ENCODE measurements around the gene ISLR. TPM values are rescaled to one million over a fixed set of nuclear protein-coding genes. Genes with fewer than 3 reads are reported as not detected.
"Not testable (repeated sequence)": the region's sequence is repeated elsewhere in the genome, so short reads cannot be mapped to it uniquely, and the experiment has no call there.

The ISLR gene
- total RNA-seq, 1 experiment from 2014 or later: not detected

- no peak for DNase-seq (ENCODE audit: low spot score)
These were observed 36.5 kb upstream of the ISLR start for GRCh38 chr15:74136814-74137536.

- no peak for DNase-seq (ENCODE audit: low spot score)
These were observed 36.0 kb upstream of the ISLR start for GRCh38 chr15:74137537-74137894.

- no peak for DNase-seq (ENCODE audit: low spot score)
These were observed 34.9 kb upstream of the ISLR start for GRCh38 chr15:74138642-74139041.

- no peak for DNase-seq (ENCODE audit: low spot score)
These were observed 31.9 kb upstream of the ISLR start for GRCh38 chr15:74141591-74141990.

- DNase-seq (ENCODE audit: low spot score): peak; percentile 69
These were observed 29.2 kb upstream of the ISLR start for GRCh38 chr15:74144153-74144775.

- no peak for DNase-seq (ENCODE audit: low spot score)
These were observed 27.2 kb upstream of the ISLR start for GRCh38 chr15:74146277-74146800.

GRCh38 chr15:74147051-74147450, 26.5 kb upstream of the ISLR start:
- no peak for DNase-seq (ENCODE audit: low spot score)

- no peak for DNase-seq (ENCODE audit: low spot score)
These were observed 17.6 kb upstream of the ISLR start for GRCh38 chr15:74155766-74156417.

GRCh38 chr15:74156678-74157411, 16.7 kb upstream of the ISLR start:
- no peak for DNase-seq (ENCODE audit: low spot score)

- no peak for DNase-seq (ENCODE audit: low spot score)
These were observed 15.4 kb upstream of the ISLR start for GRCh38 chr15:74157868-74158827.

- DNase-seq (ENCODE audit: low spot score): no peak
These were observed 14.5 kb upstream of the ISLR start for GRCh38 chr15:74158855-74159650.

GRCh38 chr15:74159773-74160172, 13.7 kb upstream of the ISLR start:
- no peak for DNase-seq (ENCODE audit: low spot score)

- DNase-seq (ENCODE audit: low spot score): not testable (repeated sequence)
These were observed 13.1 kb upstream of the ISLR start for GRCh38 chr15:74160390-74160789.

GRCh38 chr15:74162195-74162536, 11.3 kb upstream of the ISLR start:
- DNase-seq (ENCODE audit: low spot score): not testable (repeated sequence)

- no peak for DNase-seq (ENCODE audit: low spot score)
These were observed 8.0 kb upstream of the ISLR start for GRCh38 chr15:74165461-74165860.

- DNase-seq (ENCODE audit: low spot score): no peak
These were observed 5.6 kb upstream of the ISLR start for GRCh38 chr15:74167891-74168331.

- no peak for DNase-seq (ENCODE audit: low spot score)
These were observed 4.8 kb upstream of the ISLR start for GRCh38 chr15:74168711-74169126.

GRCh38 chr15:74170071-74170844, 3.3 kb upstream of the ISLR start:
- DNase-seq (ENCODE audit: low spot score): no peak

Measured in HT-29 (cell line).